COLO668 (cell line): ENCODE results near the gene ILF2.
"Not testable (repeated sequence)": the region's sequence is repeated elsewhere in the genome, so short reads cannot be mapped to it uniquely, and the experiment has no call there.

ENCODE experiments used
- DNase-seq: peaks from one replicate; lab custom pipeline; 2025; ENCODE audit not compliant: unreplicated experiment; lab: John Stamatoyannopoulos, UW

The ILF2 gene

DNA sequence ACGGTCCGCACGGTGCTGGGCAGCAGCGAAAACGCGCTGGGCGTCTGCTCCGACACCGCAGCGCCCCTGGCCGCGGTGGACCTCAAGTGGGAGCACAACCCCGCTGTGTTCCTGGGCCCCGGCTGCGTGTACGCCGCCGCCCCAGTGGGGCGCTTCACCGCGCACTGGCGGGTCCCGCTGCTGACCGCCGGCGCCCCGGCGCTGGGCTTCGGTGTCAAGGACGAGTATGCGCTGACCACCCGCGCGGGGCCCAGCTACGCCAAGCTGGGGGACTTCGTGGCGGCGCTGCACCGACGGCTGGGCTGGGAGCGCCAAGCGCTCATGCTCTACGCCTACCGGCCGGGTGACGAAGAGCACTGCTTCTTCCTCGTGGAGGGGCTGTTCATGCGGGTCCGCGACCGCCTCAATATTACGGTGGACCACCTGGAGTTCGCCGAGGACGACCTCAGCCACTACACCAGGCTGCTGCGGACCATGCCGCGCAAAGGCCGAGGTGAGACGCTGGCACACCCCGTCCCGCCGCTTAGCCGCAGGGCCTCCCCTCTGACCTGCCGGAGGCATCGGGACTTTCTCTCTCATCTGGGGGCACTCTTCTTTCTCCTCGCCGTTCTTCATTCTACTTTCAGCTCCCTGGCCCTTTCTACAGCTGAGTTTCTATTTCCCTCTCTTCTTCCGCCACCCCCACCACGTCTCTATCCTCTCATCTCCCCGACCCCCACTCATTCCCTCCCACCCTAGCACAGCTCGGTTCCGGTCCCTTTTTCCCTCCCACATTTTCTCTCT is 8.7 kb upstream of the ILF2 start:
- peak; percentile 50 for DNase-seq

DNA sequence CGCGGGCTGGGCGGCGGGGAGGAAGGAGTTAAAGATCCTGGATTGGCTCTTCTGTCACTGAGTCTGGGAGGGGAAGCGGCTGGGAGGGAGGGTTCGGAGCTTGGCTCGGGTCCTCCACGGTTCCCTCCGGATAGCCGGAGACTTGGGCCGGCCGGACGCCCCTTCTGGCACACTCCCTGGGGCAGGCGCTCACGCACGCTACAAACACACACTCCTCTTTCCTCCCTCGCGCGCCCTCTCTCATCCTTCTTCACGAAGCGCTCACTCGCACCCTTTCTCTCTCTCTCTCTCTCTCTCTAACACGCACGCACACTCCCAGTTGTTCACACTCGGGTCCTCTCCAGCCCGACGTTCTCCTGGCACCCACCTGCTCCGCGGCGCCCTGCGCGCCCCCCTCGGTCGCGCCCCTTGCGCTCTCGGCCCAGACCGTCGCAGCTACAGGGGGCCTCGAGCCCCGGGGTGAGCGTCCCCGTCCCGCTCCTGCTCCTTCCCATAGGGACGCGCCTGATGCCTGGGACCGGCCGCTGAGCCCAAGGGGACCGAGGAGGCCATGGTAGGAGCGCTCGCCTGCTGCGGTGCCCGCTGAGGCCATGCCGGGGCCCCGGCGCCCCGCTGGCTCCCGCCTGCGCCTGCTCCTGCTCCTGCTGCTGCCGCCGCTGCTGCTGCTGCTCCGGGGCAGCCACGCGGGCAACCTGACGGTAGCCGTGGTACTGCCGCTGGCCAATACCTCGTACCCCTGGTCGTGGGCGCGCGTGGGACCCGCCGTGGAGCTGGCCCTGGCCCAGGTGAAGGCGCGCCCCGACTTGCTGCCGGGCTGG is 7.9 kb upstream of the ILF2 start, which contains the start of gene NPR1:
Gene NPR1, plus strand, starts transcription at position 170 of the 818 bp plus-strand sequence. Its CDS starts 421 bp downstream, at position 591.
- peak; percentile 47 for DNase-seq

DNA sequence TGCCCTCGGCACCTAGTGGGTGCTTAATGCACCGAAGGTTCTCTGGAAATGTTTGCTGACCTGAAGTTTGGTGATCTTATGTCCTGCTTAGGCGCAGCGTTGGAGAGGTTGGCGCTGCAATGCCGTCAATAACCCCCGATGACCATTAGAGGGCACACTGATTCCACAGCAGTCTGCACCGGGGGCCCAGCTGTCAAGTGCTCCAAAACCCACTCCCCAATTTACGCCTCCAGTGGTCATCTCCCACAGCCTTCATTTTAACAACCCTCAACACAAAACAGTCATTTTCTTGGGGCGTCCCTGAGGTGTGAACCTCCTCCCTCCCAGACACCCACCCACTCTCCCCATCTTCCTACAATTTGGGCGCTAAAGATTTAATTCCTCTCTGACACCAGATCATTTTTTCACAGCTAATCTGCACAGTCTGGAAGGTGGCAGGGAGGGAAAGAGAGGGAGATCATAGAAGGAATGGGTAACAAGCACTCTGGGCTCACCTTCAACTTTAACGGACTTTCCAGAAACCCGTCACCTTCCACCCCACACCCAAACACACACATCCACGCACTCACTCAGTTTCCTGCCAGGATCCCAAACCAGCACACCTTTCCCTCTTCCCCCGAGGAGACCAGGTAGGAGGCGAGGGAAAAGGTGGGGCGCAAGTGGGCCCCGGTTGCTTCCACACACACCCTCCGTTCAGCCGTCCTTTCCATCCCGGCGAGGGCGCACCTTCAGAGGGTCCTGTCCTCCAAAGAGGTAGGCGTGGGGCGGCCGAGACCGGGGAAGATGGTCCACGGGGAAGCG is 7.1 kb upstream of the ILF2 start:
- DNase-seq = peak; percentile 49

DNA sequence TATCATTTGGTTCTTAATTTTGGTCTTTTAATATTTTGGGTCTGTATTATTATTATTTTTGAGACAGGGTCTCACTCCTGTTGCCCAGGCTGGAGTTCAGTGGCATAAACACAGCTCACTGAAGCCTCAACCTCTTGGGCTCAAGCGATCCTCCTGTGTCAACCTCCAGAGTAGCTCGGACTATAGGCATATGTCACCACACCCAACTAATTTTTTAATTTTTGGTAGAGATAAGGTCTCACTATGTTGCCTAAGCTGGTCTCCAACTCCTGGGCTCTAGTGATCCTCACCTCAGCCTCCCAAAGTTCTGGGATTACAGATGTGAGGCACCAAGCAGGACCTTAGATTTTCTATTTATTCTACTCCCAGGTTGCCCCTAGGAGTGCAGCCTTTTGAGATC is 2.7 kb upstream of the ILF2 start:
- no peak for DNase-seq

DNA sequence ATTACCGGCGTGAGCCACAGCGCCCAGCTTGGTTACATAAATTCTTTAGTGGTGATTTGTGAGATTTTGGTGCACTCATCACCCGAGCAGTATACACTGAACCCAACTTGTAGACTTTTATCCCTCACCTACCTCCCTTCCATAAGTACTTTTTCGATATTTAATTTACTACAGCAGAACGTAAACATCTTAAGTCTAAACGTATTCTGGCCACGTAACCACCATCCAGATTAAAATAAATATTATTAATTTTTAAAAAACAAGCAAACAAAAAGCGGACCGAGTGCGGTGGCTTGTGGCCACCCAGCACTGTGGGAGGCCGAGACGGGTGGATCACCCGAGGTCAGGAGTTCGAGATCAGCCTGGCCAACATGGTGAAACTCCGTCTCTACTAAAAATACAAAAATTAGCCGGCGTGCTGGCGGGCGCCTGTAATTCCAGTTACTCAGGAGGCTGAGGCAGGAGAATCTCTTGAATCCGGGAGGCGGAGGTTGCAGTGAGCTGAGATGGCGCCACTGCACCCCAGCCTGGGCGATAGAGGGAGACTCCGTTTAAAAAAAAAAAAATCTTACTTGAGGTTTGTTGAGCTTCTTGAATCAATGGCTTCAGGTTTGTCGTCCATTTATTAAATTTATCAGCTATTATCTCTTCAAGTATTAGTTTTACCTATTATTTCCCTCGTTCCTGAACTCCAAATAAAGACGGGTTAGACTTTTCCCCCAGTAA is 998 bp upstream of the ILF2 start:
- peak; percentile 34 for DNase-seq

DNA sequence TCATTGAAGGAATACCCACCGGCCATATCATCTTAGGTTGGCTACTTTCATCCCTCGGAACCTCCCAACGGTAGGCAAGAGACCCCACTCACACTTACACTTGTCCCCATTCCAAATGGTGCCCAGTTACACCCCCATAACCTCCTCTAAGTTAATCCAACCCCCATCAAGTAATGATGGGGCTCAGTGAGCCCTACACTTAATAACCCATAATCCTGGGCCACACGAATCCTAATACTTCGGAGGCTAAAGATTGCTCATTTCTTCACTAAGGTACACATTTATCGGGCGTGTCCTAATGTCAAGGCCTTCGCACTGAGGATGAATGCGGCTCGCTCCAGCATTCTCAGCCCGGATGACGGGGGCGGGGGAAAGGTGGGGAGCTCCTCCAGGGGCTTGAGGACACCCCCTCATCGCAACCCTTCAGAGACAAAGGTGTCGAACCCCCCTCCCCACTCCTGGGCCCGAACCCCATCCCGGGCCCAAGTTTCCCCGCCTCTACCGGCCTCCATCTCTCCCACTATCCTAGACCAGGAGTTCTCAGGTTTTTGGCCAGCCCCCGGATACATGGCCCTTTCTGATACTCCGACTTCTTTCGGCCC is 435 bp downstream of the ILF2 start:
- DNase-seq = peak; percentile 36

DNA sequence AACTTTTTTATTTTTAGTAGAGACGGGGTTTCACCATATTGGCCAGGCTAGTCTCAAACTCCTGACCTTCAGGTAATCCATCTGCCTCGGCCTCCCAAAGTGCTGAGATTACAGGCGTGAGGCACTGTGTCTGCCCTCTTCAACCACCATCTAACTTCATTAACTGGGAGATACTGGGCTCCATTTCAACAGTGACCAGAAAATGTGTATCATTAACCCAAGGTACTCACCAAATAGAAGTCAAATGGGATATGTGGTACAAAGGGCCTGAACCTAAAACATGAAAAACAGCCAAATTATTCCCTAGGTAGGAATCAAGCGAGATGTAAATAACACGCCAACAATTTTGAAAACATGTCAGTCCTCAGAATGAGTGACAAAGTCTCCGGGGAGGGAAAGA is 1.2 kb downstream of the ILF2 start:
- no peak for DNase-seq

DNA sequence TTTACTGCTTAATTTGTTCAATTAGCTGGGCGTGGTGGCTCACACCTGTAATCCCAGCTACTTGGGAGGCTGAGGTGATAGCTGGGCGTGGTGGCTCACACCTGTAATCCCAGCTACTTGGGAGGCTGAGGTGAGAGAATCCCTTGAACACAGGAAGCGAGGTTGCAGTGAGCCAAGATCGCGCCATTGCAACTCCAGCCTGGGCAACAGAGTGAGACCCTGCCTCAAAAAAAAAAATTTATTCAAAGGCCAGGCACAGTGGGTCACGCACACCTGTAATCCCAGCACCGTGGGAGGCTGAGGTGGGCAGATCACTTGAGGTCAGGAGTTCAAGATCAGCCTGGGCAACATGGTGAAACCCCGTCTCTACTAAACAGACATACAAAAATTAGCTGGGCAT is 2.1 kb downstream of the ILF2 start:
- DNase-seq = not testable (repeated sequence)

DNA sequence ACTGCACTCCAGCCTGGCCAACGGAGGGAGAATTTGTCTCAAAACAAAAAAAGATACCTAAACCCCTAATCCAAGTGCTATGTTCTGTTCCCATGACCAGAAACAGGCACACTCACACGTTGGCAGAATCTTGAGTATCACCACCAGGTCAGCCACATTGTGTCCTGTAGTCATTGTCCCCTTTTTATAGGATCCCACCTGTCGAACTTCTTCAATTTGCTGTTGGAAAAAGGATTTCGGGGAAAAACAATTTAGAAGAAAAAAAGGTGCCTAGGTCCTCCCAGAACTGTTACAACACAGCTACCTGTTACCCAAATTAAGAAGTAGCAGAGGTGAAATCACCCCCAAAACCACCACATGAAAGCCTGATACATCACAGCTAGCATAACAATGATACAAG is 3.4 kb downstream of the ILF2 start:
- no peak for DNase-seq

DNA sequence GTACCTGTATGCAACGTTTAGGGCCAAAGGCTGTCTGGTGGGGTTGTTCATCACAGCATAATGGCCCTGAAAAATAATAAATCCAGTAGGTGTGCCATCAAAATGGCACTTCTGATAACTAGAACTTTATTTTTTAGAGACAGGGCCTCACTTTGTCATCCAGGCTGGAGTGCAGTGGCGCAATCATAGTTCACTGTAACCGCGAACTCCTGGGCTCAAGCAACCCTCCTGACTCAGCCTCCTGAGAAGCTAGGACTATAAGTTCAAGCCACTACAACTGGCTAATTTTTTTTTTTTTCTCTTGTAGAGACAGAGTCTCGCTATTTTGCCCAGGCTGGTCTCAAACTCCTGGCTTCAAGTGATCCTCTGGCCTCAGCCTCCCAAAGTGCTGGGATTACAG is 7.6 kb downstream of the ILF2 start:
- DNase-seq = no peak

DNA sequence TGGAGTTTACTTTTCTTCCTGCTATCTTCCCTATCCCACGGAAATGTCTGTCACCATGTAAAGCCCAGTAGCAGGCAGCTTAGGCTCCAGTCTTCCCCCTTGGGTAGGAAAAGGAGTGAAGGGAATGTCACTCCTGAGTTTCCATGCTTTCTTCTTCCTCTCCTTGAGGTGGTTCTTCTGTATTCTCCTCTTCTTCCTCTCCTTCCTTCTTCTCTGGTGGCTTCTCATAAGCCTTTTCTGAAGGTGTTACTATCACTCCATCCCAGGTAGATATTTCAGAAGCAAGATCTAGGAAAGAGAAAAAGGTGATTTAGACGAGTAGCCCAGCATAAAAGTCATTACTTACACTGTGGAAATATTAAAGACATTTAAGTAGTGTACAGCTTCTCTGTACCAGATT is 8.5 kb downstream of the ILF2 start:
- DNase-seq = no peak

DNA sequence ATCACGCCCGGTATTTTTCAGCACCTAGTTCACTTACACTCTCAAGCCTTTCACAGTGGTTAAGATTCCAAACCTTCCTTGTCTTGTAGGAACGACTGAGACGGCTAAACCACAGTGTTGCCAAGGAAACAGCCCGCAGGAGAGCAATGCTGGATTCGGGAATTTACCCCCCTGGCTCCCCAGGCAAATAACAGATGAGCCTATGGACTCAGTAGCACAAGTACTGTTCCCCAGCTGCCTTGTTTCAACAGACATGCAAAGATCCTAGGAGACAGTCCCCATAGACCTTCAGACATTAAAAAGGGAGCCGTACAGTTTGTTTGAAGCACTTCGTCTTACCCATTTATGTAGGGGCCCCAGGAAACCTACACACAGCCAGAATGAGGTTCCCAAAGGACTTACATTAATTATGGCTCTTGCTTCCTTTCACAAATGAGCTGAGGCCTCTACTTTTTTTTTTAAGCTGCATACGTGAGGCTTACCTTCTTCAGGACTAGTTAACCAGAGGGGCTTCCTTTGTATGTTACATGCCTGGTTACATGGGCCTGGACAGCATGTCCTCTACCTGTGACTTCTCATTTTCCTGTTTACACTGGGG is 9.6 kb downstream of the ILF2 start:
- no peak for DNase-seq

DNA sequence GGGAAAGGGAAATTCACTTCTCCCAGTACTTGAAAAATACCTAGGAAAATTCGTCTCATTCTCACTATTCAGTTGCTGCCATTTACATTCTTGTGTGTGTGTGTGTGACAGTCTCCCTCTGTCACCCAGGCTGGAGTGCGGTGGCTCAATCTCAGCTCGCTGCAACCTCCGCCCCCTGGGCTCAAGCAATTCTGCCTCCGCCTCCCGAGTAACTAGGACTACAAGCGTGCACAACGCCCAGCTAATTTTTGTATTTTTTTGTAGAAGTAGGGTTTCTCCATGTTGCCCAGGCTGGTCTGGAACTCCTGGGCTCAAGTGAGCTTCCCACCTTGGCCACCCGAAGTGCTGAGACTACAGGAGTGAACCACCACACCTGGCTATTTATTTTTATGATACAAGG is 11.1 kb downstream of the ILF2 start:
- DNase-seq = no peak

DNA sequence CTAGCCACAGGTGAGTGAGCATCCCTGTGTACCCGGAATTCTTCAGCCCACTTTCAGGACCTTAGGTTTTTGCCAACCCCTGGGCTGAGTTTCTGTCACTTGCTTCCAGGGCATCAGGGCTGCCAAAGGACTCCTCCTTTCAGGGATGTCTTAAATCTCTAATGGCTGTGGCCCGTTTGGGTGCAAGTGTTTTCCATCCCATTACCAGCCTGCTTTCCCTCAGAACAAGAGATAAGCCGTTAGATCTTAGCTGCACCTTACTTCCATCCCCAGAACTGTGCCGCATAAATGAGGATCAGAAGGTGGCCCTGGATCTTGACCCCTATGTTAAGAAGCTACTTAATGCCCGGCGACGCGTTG is 11.6 kb downstream of the ILF2 start:
- no peak for DNase-seq

DNA sequence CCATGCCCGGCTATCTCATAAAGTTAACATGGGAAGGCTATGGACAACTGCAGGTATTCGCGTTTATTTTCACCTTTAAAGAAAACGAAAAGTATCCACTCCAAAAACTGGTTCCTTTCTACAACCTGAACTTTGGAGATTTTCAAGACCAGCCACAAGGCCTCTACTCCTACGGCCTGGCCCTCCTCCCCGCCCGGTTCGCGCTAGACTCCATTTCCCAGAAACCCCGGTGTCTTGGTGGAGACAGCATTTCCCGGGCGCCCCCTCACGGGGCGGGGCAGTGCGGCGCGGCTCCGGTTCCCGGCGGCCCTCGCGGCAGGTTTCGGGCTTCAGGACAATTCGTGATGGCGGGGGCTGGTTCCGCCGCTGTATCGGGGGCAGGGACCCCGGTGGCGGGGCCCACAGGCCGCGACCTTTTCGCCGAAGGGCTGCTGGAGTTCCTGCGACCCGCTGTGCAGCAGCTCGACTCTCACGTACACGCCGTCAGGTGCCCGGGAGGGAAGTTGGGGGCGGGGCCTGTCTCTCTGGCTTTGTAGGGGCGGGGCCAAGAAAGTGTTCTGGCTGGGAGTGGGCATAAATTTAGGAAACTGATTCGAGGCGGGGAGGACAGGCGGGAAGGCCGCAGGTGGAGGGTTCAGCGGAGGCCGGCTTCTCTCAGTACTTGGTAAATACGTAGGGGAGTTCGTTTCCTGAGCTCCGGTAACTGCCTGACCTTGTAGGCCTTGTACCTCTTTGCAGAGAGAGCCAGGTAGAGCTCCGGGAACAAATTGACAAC is 12.2 kb downstream of the ILF2 start, which contains the start of gene SNAPIN:
Gene SNAPIN, plus strand, starts transcription at position 304 of the 775 bp plus-strand sequence. Its CDS starts 41 bp downstream, at position 345.
- peak; percentile 93 for DNase-seq

DNA sequence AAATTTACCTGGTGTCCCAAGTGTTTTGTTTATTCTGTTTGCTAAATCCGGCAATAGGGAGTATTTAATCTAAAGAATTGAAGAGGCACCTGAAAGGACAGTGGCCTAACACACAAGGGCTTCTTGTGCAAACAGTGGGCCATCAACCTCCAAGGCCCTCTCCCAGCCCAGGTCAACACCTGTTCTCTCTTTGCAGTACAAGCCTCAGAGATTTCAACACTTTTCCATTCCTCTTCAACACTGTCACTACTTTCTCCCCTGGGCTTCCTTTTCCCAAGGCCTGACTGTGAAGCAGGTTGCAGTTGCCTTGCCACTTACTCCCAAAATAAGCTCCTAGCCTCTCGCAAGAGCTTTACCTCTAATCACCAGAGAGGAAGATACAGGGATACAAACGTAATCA is 15.5 kb downstream of the ILF2 start:
- DNase-seq = peak; percentile 41

DNA sequence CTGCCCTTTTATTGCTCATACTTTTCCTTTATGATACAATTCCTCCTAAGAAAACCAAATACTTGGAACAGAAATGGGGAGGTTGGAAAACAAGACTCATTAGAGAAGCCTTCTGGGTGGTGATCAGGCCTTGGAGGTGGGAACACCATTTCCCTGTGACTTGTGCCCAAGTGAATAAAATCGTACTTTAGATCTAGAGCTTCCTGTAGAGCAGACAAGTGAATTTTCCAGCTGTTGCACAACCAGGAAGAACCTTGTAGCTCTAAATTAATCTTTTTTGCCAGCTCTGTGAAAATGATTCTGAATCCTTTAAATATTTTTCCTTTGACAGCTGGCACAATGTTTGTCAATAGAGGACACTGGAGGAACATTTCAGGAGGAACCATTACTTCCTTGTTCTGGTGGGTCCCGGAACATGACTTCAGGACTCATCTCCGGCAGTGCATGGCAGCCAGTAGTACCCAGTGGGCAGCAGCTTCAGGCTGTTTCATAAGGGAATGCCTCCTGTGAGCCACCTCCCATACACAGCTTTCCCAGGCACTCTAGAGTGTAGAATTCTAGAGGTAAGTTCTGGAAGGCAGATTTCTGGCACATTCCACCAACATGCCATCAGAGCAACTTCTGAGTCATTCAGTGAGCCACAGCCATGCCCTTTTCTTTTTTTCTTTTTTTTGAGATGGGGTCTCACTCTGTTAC is 17.8 kb downstream of the ILF2 start:
- DNase-seq = no peak

DNA sequence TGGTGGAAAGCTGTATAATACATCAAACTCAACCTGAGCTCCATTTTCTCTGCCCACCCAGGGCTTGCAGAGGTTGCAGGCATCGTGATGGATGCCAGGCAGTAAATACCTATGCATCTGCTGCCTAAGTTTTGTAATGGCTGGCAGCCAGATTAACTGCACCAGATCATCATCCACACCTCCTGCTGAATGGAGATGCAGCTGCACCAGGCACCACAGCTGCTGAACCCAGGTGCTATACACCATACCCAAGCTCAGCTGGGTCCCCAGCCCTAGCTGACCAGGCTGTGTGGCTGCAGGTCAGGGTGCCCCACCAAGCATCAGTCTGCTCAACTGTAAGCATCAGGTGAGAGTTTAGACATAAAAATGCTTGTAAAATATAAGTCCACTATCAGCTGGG is 19.0 kb downstream of the ILF2 start:
- no peak for DNase-seq

DNA sequence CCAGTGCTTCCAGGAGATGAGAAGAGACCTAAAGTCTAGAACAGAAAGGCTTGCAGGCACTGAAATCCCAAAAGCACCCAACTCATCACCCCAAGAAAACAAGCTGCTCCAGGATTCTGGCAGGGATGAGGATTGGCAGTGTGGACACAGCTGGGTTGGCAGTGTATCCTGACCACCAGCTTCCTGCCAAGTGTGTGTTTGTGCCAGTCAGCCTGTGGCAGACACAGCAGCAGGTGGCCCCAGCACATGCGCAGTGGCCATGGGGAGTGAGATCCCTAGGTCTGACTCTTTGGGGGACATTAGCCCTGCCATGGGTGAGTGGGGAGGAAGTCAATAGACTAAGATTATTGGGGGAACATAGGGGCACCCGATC is 20.9 kb downstream of the ILF2 start:
- peak; percentile 71 for DNase-seq
